ENCODE data around the gene LMF1. TPM values are rescaled to one million over a fixed set of nuclear protein-coding genes. Genes with fewer than 3 reads are reported as not detected.

LMF1 gene
- total RNA-seq, 1 experiment from 2014 or later: 12.8 TPM

DNA sequence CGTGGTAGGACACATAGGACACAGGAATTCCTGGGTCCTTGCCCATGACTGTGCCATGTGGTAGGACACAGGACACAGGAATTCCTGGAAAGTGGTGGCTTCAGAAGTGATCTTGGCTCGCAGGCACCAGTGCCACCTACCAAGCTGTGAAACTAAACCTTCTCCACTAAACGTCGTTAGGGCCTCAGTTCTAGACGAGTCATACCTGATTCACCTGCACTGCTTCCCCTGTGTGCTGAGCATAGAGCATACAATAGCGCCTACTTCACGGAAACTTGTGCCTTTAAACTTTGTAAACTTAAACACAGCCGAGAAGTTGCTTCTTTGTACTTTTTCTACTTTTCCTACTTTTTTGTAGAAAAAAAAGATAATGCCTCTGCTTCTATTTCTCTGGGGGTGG, 15.6 kb upstream of the LMF1 start:
- no peak overlapping the region for H3K27ac ChIP-seq (ENCODE audit: low read depth, low read length)
- H3K9ac ChIP-seq (ENCODE audit: low read length): no peak overlapping the region
- RAD21 ChIA-PET (ENCODE audit: low non-redundant PET in 1 of 2, low total read pairs in 2 of 2, uncharacterized antibody in 2 of 2, unreplicated experiment in 2 of 2): interaction anchor here in 1 of 2 experiments (0.6 kb wide), 1 partner anchor 62 kb away, joined by 5 read pairs; no protein-coding TSS in a partner anchor
- no peaks in the 10 kb centered on the region for H4K20me1 ChIP-seq (ENCODE audit: insufficient read depth)
- ATAC-seq (0 out of 2 replicates have a peak, but pooled peaks have one; percentile 35), DNase-seq (ENCODE audit: low read depth, low spot score) (no peak)
- CTCF ChIA-PET: no interaction called here
- H3K9me2 ChIP-seq (ENCODE audit: insufficient read depth): no peaks in the 10 kb centered on the region
- H2AFZ ChIP-seq (ENCODE audit: low read depth, low read length, poor library complexity, severe bottlenecking): no peak overlapping the region
- no peaks in the 10 kb centered on the region for H3K36me3 ChIP-seq (ENCODE audit: control insufficient read depth in 1 of 2, insufficient read depth in 2 of 2, low read length in 2 of 2)
- H3K4me2 ChIP-seq (ENCODE audit: low read length): 0 out of 2 replicates have a peak overlapping the region, but pooled peaks have one; percentile 23
- H3K79me2 ChIP-seq (ENCODE audit: insufficient read depth, low read length): no peaks in the 10 kb centered on the region
- intact Hi-C loops (cut with micrococcal nuclease): no loop called here
- no peak overlapping the region for H3K4me3 ChIP-seq (replicated peaks in 1 of 2; ENCODE audit: low read depth in 1 of 2, low read length in 2 of 2)
- POLR2A ChIA-PET: no interaction called here
- H3K27me3 ChIP-seq (ENCODE audit: insufficient read depth, low read length): no peaks in the 10 kb centered on the region
- TF ChIP-seq SRF (IDR thresholded peaks at IDR 0.05; ENCODE audit: low read depth) (no peak), POLR2A (IDR thresholded peaks at IDR 0.05; ENCODE audit: borderline replicate concordance, extremely low read depth, insufficient read depth, insufficient read length) (no peak), SP1 (IDR thresholded peaks at IDR 0.05; ENCODE audit: low read depth) (no peak), YY1 (IDR thresholded peaks at IDR 0.05; ENCODE audit: extremely low read depth, insufficient replicate concordance, low read depth, low read length) (no peak), CEBPB (IDR thresholded peaks at IDR 0.05; ENCODE audit: low read depth) (no peak), CBX3 (IDR thresholded peaks at IDR 0.05; ENCODE audit: low read depth) (no peak), FOSL1 (IDR thresholded peaks at IDR 0.05; ENCODE audit: low read depth) (no peak), ZNF274 (IDR thresholded peaks at IDR 0.05; ENCODE audit: low read depth, low read length) (no peak), TCF7L2 (IDR thresholded peaks at IDR 0.05; ENCODE audit: borderline replicate concordance, extremely low read depth, insufficient read depth, insufficient read length) (no peak), JUND (IDR thresholded peaks at IDR 0.05) (no peak), EZH2 (IDR thresholded peaks at IDR 0.05) (no peak)
- TF ChIP-seq, protein P1, sequence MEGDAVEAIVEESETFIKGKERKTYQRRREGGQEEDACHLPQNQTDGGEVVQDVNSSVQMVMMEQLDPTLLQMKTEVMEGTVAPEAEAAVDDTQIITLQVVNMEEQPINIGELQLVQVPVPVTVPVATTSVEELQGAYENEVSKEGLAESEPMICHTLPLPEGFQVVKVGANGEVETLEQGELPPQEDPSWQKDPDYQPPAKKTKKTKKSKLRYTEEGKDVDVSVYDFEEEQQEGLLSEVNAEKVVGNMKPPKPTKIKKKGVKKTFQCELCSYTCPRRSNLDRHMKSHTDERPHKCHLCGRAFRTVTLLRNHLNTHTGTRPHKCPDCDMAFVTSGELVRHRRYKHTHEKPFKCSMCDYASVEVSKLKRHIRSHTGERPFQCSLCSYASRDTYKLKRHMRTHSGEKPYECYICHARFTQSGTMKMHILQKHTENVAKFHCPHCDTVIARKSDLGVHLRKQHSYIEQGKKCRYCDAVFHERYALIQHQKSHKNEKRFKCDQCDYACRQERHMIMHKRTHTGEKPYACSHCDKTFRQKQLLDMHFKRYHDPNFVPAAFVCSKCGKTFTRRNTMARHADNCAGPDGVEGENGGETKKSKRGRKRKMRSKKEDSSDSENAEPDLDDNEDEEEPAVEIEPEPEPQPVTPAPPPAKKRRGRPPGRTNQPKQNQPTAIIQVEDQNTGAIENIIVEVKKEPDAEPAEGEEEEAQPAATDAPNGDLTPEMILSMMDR (IDR thresholded peaks at IDR 0.05 in 2 of 3, conservative IDR thresholded peaks at IDR 0.05 in 1 of 3; ENCODE audit: borderline replicate concordance in 1 of 3, insufficient read depth in 1 of 3, low read depth in 2 of 3, low read length in 2 of 3): no peak
- peaks cover 0 to 9% of the 10 kb centered on the region in 2 experiments; a peak in 1 of 4 replicates for H3K4me1 ChIP-seq (ENCODE audit: control insufficient read depth in 1 of 2, insufficient read depth in 2 of 2, low read length in 2 of 2)
- no peaks in the 10 kb centered on the region for H3K9me3 ChIP-seq (ENCODE audit: control insufficient read depth in 1 of 2, insufficient read depth in 1 of 2, low read depth in 1 of 2, low read length in 2 of 2)
- no TSS peak for BruUV-seq (replicated peaks)

Measured in HCT116 (cell line).